Karpas-422 (cell line): ENCODE data around the gene FOLR1. TPM values are rescaled to one million over a fixed set of nuclear protein-coding genes. Genes with fewer than 3 reads are reported as not detected.

Source experiments
- DNase-seq: peaks from one replicate; pipeline ENCODE4 v3.0.0-alpha.2; 2015
- H2AFZ ChIP-seq: fragments of 200-600 bp; sonication (generic); 2 replicates; pipeline ENCODE4 v1.6.1; 2014; ENCODE audit warnings: antibody characterized with exemption, low read length, mixed read lengths
- H3K27ac ChIP-seq: fragments of 200-600 bp; sonication (generic); 2 replicates; pipeline ENCODE4 v1.5.1; 2014; ENCODE audit warnings: mild to moderate bottlenecking, low read length, moderate library complexity
- H3K27me3 ChIP-seq: fragments of 200-600 bp; sonication (generic); 2 replicates; pipeline ENCODE4 v1.6.1; 2014; ENCODE audit warnings: low read length, mixed read lengths
- H3K36me3 ChIP-seq: fragments of 200-600 bp; sonication (generic); 2 replicates; pipeline ENCODE4 v1.6.1; 2014; ENCODE audit warnings: low read length, mixed read lengths; ENCODE audit not compliant: insufficient read depth
- H3K4me1 ChIP-seq: fragments of 200-600 bp; sonication (generic); 2 replicates; pipeline ENCODE4 v1.6.1; 2014; ENCODE audit warnings: mild to moderate bottlenecking, low read length, mixed read lengths
- H3K4me2 ChIP-seq: fragments of 200-600 bp; sonication (generic); 2 replicates; pipeline ENCODE4 v1.6.1; 2014; ENCODE audit warnings: low read length, low read depth, mild to moderate bottlenecking; ENCODE audit not compliant: poor library complexity, severe bottlenecking
- H3K4me3 ChIP-seq: fragments of 200-600 bp; sonication (generic); 2 replicates; pipeline ENCODE4 v1.5.1; 2014; ENCODE audit warnings: mild to moderate bottlenecking, antibody characterized with exemption, low read length, mixed read lengths
- H3K79me2 ChIP-seq: fragments of 200-600 bp; sonication (generic); 2 replicates; pipeline ENCODE4 v1.6.1; 2014; ENCODE audit warnings: mild to moderate bottlenecking, low read length, mixed read lengths
- H3K9ac ChIP-seq: fragments of 200-600 bp; sonication (generic); 2 replicates; pipeline ENCODE4 v1.6.0; 2014; ENCODE audit warnings: low read length
- H3K9me2 ChIP-seq: fragments of 200-600 bp; sonication (generic), shearing (Covaris generic); replicated peaks from 2 replicates; pipeline ENCODE4 v1.6.0; 2014; ENCODE audit warnings: mild to moderate bottlenecking, low read length, moderate library complexity; ENCODE audit not compliant: insufficient read depth
- H3K9me3 ChIP-seq: fragments of 300-700, 200-600 bp; sonication (generic); 2 replicates; pipeline ENCODE4 v1.6.1; 2014; ENCODE audit warnings: low read length, mixed read lengths
- H4K20me1 ChIP-seq: fragments of 200-600 bp; sonication (generic); 2 replicates; pipeline ENCODE4 v1.6.1; 2014; ENCODE audit warnings: mild to moderate bottlenecking, antibody characterized with exemption, low read length, low read depth; ENCODE audit not compliant: insufficient read depth
- total RNA-seq: library from RNA; depleted of rRNA; stranded (reverse); fragments of >200 nt; shearing (Covaris generic); gene quantifications from 2 replicates; pipeline ENCODE4 v1.2.3, GENCODE V29; 2014; ENCODE audit warnings: low replicate concordance

Gene FOLR1
- total RNA-seq, 1 experiment from 2014 or later, result not detected

GRCh38 chr11:72222106-72222891 is 30.4 kb downstream of the FOLR1 start:
- DNase-seq, result no peak
- Histone ChIP-seq H3K4me2 (peak overlapping the region; percentile 100), H3K27ac (peak overlapping the region; percentile 74), H3K9me3 (no peaks in the 10 kb centered on the region), H4K20me1 (no peaks in the 10 kb centered on the region), H3K4me1 (peaks cover 45% of the 10 kb centered on the region), H3K9me2 (no peaks in the 10 kb centered on the region), H3K36me3 (no peaks in the 10 kb centered on the region), H2AFZ (peak overlapping the region; percentile 80; the same call in 1 of the 2 replicates), H3K79me2 (peaks cover 25% of the 10 kb centered on the region), H3K4me3 (peak overlapping the region; percentile 99), H3K9ac (peak overlapping the region; percentile 97), H3K27me3 (no peaks in the 10 kb centered on the region)

- peak overlapping the region; percentile 99 for H3K4me3 ChIP-seq
- H3K9me2 ChIP-seq, result no peaks in the 10 kb centered on the region
These were observed 31.1 kb downstream of the FOLR1 start for GRCh38 chr11:72222907-72223614.

GRCh38 chr11:72223615-72224563 is 31.9 kb downstream of the FOLR1 start:
- Histone ChIP-seq H3K27ac (peak overlapping the region; percentile 89), H3K4me2 (peak overlapping the region; percentile 100), H3K9ac (peak overlapping the region; percentile 97), H4K20me1 (no peaks in the 10 kb centered on the region), H3K9me3 (no peaks in the 10 kb centered on the region), H3K4me3 (peak overlapping the region; percentile 99), H3K27me3 (no peaks in the 10 kb centered on the region), H3K79me2 (peaks cover 26% of the 10 kb centered on the region), H3K9me2 (no peaks in the 10 kb centered on the region), H2AFZ (peak overlapping the region; percentile 92; the same call in 1 of the 2 replicates), H3K36me3 (no peaks in the 10 kb centered on the region; the same call in 1 of the 2 replicates), H3K4me1 (peaks cover 39% of the 10 kb centered on the region)
- peak; percentile 78 for DNase-seq

More at GRCh38 chr11:72222907-72223614, 31.1 kb downstream of the FOLR1 start:
- H3K9me3 ChIP-seq, result no peaks in the 10 kb centered on the region
- H3K27me3 ChIP-seq, result no peaks in the 10 kb centered on the region
- peaks cover 40% of the 10 kb centered on the region for H3K4me1 ChIP-seq
- peak; percentile 98 for DNase-seq
- H3K36me3 ChIP-seq, result no peaks in the 10 kb centered on the region
- peak overlapping the region; percentile 97 for H3K9ac ChIP-seq
- peak overlapping the region; percentile 100 for H3K4me2 ChIP-seq
- H4K20me1 ChIP-seq, result no peaks in the 10 kb centered on the region
- H3K79me2 ChIP-seq, result peaks cover 26% of the 10 kb centered on the region
- peak overlapping the region; percentile 89 for H3K27ac ChIP-seq
- peak overlapping the region; percentile 92; the same call in 1 of the 2 replicates for H2AFZ ChIP-seq

- Histone ChIP-seq H3K4me3 (peak within 1 kb of the TSS; percentile 99), H3K36me3 (no peaks in the 10 kb centered on the region; the same call in 1 of the 2 replicates), H3K4me2 (peak within 1 kb of the TSS; percentile 100), H2AFZ (peak within 1 kb of the TSS; percentile 92; the same call in 1 of the 2 replicates), H3K79me2 (peaks cover 26% of the 10 kb centered on the region), H3K9me3 (no peaks in the 10 kb centered on the region), H3K27me3 (no peaks in the 10 kb centered on the region), H3K9me2 (no peaks in the 10 kb centered on the region), H3K4me1 (peaks cover 39% of the 10 kb centered on the region), H3K27ac (peak within 1 kb of the TSS; percentile 89), H3K9ac (peak within 1 kb of the TSS; percentile 97), H4K20me1 (no peaks in the 10 kb centered on the region)
- peak; percentile 80 for DNase-seq
These were observed 32.8 kb downstream of the FOLR1 start, which contains the start of gene INPPL1 for GRCh38 chr11:72224564-72225410. TSS of gene INPPL1 (plus strand) at chr11:72224767. CDS start at chr11:72224985, 218 bp downstream.

GRCh38 chr11:72225411-72225951 is 33.5 kb downstream of the FOLR1 start:
- H3K79me2 ChIP-seq, result peaks cover 26% of the 10 kb centered on the region
- peak; percentile 80 for DNase-seq
- H3K4me1 ChIP-seq, result peaks cover 38% of the 10 kb centered on the region
- peak overlapping the region; percentile 99 for H3K4me3 ChIP-seq
- no peaks in the 10 kb centered on the region for H3K9me2 ChIP-seq
- peak overlapping the region; percentile 100 for H3K4me2 ChIP-seq
- no peak overlapping the region for H2AFZ ChIP-seq
- H3K9me3 ChIP-seq, result no peaks in the 10 kb centered on the region
- H3K27me3 ChIP-seq, result no peaks in the 10 kb centered on the region
- H3K9ac ChIP-seq, result peak overlapping the region; percentile 97
- H4K20me1 ChIP-seq, result no peaks in the 10 kb centered on the region
- H3K36me3 ChIP-seq, result peaks cover 6% of the 10 kb centered on the region; the same call in 1 of the 2 replicates
- H3K27ac ChIP-seq, result peak overlapping the region; percentile 89

- Histone ChIP-seq H3K4me3 (no peak overlapping the region), H3K27ac (no peak overlapping the region), H3K9me2 (no peaks in the 10 kb centered on the region), H3K9ac (no peak overlapping the region), H3K4me1 (peaks cover 26% of the 10 kb centered on the region), H3K9me3 (no peaks in the 10 kb centered on the region), H3K27me3 (no peaks in the 10 kb centered on the region), H3K36me3 (peaks cover 6% of the 10 kb centered on the region; the same call in 1 of the 2 replicates), H3K79me2 (peaks cover 26% of the 10 kb centered on the region), H3K4me2 (no peak overlapping the region), H2AFZ (no peak overlapping the region), H4K20me1 (0 out of 2 replicates have a peak, but pooled peaks cover 4% of the 10 kb centered on the region)
- no peak for DNase-seq
These were observed 34.8 kb downstream of the FOLR1 start for GRCh38 chr11:72226701-72227100.
